A549 (cell line): Measurements from ENCODE around the gene MPL. TPM values are rescaled to one million over a fixed set of nuclear protein-coding genes. Genes with fewer than 3 reads are reported as not detected.

ENCODE experiments used
- ATAC-seq, 2 experiments: fragments of 200-7000 bp in 1 of 2; fragments of >200 bp in 1 of 2; cut with Nextera tagmentation in 1 of 2; cut with Tn5 transposase in 1 of 2; 3 replicates each; pipeline versions ENCODE4 v1.8.0 to v1.9.1; 2018 to 2020; ENCODE audit warnings: mild to moderate bottlenecking in 1 of 2, moderate library complexity in 1 of 2
- CTCF ChIA-PET: fragments of 300-600 bp; sonication (Branson Sonifier 250); formaldehyde crosslinking; extraction: SDS; loops from one replicate; lab custom pipeline; 2021; ENCODE audit warnings: antibody characterized with exemption, inconsistent platforms; lab: Yijun Ruan, JAX
- POLR2A ChIA-PET: fragments of 350-600 bp; formaldehyde crosslinking; extraction: SDS; loops from one replicate; lab custom pipeline; 2021; ENCODE audit warnings: antibody characterized with exemption, inconsistent platforms; lab: Yijun Ruan, JAX
- DNase-seq, 2 experiments: peaks; one replicate each; pipeline versions ENCODE4 v3.0.0 to v3.0.0-alpha.2; 2011 to 2016; ENCODE audit warnings: low read depth in 1 of 2, low spot score in 1 of 2
- FAIRE-seq: peaks from 2 replicates; lab custom pipeline; 2011; peaks lifted over from hg19 to GRCh38; lab: Jason Lieb, UNC
- H3K27ac ChIP-seq, 2 experiments: fragments of >200 bp; sonication (Bioruptor Twin); formaldehyde crosslinking; 3 replicates each; pipeline ENCODE4 v1.5.1; 2016 to 2017
- H3K4me1 ChIP-seq: fragments of >200 bp; sonication (Bioruptor Twin); formaldehyde crosslinking; 3 replicates; pipeline ENCODE4 v1.6.1; 2016
- H3K4me2 ChIP-seq: fragments of >200 bp; sonication (Bioruptor Twin); formaldehyde crosslinking; 3 replicates; pipeline ENCODE4 v1.6.1; 2016
- H3K4me3 ChIP-seq: fragments of >200 bp; sonication (Bioruptor Twin); formaldehyde crosslinking; 3 replicates; pipeline ENCODE4 v1.5.1; 2016
- H3K9me3 ChIP-seq: fragments of >200 bp; sonication (Bioruptor Twin); formaldehyde crosslinking; 3 replicates; pipeline ENCODE4 v1.6.1; 2016
- BHLHE40 ChIP-seq: IDR thresholded peaks from 2 replicates; pipeline ENCODE4 v1.6.1; 2012; ENCODE audit warnings: low read depth, low read length, inconsistent platforms
- CBX2 ChIP-seq: fragments of 200-600 bp; sonication (generic); IDR thresholded peaks from 2 replicates; pipeline ENCODE4 v1.6.1; 2016; ENCODE audit warnings: low read depth, mild to moderate bottlenecking, borderline replicate concordance
- CHD2 ChIP-seq: fragments of 150-350 bp; IDR thresholded peaks from 2 replicates; pipeline ENCODE4 v1.6.1; 2014; ENCODE audit warnings: low read length; ENCODE audit not compliant: partially characterized antibody
- CHD4 ChIP-seq: fragments of 200-600 bp; sonication (generic); IDR thresholded peaks from 2 replicates; pipeline ENCODE4 v1.6.1; 2016; ENCODE audit warnings: antibody characterized with exemption, mild to moderate bottlenecking, borderline replicate concordance
- E2F6 ChIP-seq: IDR thresholded peaks from 2 replicates; pipeline ENCODE4 v1.6.1; 2012; ENCODE audit warnings: low read depth, borderline replicate concordance
- EHF ChIP-seq: fragments of 250-450 bp; sonication (Bioruptor Pico); IDR thresholded peaks from 2 replicates; pipeline ENCODE4 v1.5.0; 2020; ENCODE audit warnings: mild to moderate bottlenecking
- EHMT2 ChIP-seq: fragments of 200-600 bp; sonication (generic); IDR thresholded peaks from 2 replicates; pipeline ENCODE4 v1.6.1; 2016; ENCODE audit warnings: antibody characterized with exemption, low read depth, mild to moderate bottlenecking, moderate library complexity
- ELK1 ChIP-seq: fragments of 150-350 bp; IDR thresholded peaks from 2 replicates; pipeline ENCODE4 v1.6.1; 2014; ENCODE audit warnings: low read depth, mild to moderate bottlenecking, low read length
- GATA3 ChIP-seq: IDR thresholded peaks from 2 replicates; pipeline ENCODE4 v1.6.1; 2012; ENCODE audit warnings: borderline replicate concordance
- HES2 ChIP-seq: fragments of >200 bp; sonication (Bioruptor Twin); formaldehyde crosslinking; IDR thresholded peaks from 2 replicates; pipeline ENCODE4 v1.6.1; 2016
- HOXA7 ChIP-seq: fragments of 250-450 bp; sonication (Bioruptor Pico); IDR thresholded peaks from 2 replicates; pipeline ENCODE4 v1.5.0; 2020; ENCODE audit warnings: mild to moderate bottlenecking, moderate library complexity
- HOXB13 ChIP-seq: fragments of 250-450 bp; sonication (Bioruptor Pico); IDR thresholded peaks from 2 replicates; pipeline ENCODE4 v1.5.0; 2020; ENCODE audit warnings: low read depth, mild to moderate bottlenecking, moderate library complexity
- JUN ChIP-seq, 2 experiments: fragments of >200 bp; sonication (Bioruptor Twin); formaldehyde crosslinking; IDR thresholded peaks; 2 replicates in 1 of 2; 3 replicates in 1 of 2; pipeline ENCODE4 v1.6.1; 2016 to 2017
- JUNB ChIP-seq: fragments of >200 bp; sonication (Bioruptor Twin); formaldehyde crosslinking; IDR thresholded peaks from 2 replicates; pipeline ENCODE4 v1.6.1; 2016
- KDM1A ChIP-seq: fragments of 200-600 bp; sonication (generic); IDR thresholded peaks from 2 replicates; pipeline ENCODE4 v1.6.1; 2016; ENCODE audit warnings: low read depth, mild to moderate bottlenecking
- MAX ChIP-seq: IDR thresholded peaks from 2 replicates; pipeline ENCODE4 v1.6.1; 2012
- MAZ ChIP-seq: fragments of 150-350 bp; IDR thresholded peaks from 2 replicates; pipeline ENCODE4 v1.6.1; 2014; ENCODE audit warnings: antibody characterized with exemption, low read depth, low read length, borderline replicate concordance
- MYC ChIP-seq: IDR thresholded peaks from 2 replicates; pipeline ENCODE4 v1.6.1; 2012; ENCODE audit warnings: mild to moderate bottlenecking, inconsistent platforms, low read length, improper control_type of control experiment, borderline replicate concordance
- NPAS2 ChIP-seq: fragments of 250-450 bp; sonication (Bioruptor Pico); IDR thresholded peaks from 2 replicates; pipeline ENCODE4 v1.8.0; 2022; ENCODE audit warnings: mild to moderate bottlenecking, moderate library complexity, borderline replicate concordance
- NR3C1 ChIP-seq: fragments of >200 bp; sonication (Bioruptor Twin); formaldehyde crosslinking; IDR thresholded peaks from 3 replicates; pipeline ENCODE4 v1.6.1; 2017
- PBX3 ChIP-seq: IDR thresholded peaks from 2 replicates; pipeline ENCODE4 v1.6.1; 2012
- POLR2A ChIP-seq: IDR thresholded peaks from 2 replicates; pipeline ENCODE4 v1.6.1; 2012; ENCODE audit warnings: mild to moderate bottlenecking, low read length
- POLR2AphosphoS2 ChIP-seq: conservative IDR thresholded peaks from 2 replicates; pipeline ENCODE4 v1.6.1; 2012; ENCODE audit warnings: low read length, improper control_type of control experiment, inconsistent platforms
- RAD21 ChIP-seq, 2 experiments: fragments of >200 bp in 1 of 2; sonication (Bioruptor Twin) in 1 of 2; formaldehyde crosslinking in 1 of 2; IDR thresholded peaks in 1 of 2; conservative IDR thresholded peaks in 1 of 2; 2 replicates in 1 of 2; 3 replicates in 1 of 2; pipeline ENCODE4 v1.6.1; 2012 to 2018; ENCODE audit warnings: inconsistent platforms in 1 of 2
- RARB ChIP-seq: fragments of 250-450 bp; sonication (Bioruptor Pico); IDR thresholded peaks from 2 replicates; pipeline ENCODE4 v1.8.0; 2021; ENCODE audit warnings: mild to moderate bottlenecking, moderate library complexity
- RFX5 ChIP-seq: fragments of 450-650 bp; IDR thresholded peaks from 2 replicates; pipeline ENCODE4 v1.7.1; 2014; ENCODE audit warnings: antibody characterized with exemption, mild to moderate bottlenecking, moderate library complexity
- RNF2 ChIP-seq: fragments of 200-600 bp; sonication (generic); IDR thresholded peaks from 2 replicates; pipeline ENCODE4 v1.6.1; 2016; ENCODE audit warnings: low read depth, mild to moderate bottlenecking, antibody characterized with exemption, moderate library complexity, borderline replicate concordance
- TFCP2L1 ChIP-seq: fragments of 250-450 bp; sonication (Bioruptor Pico); IDR thresholded peaks from 2 replicates; pipeline ENCODE4 v1.5.0; 2021; ENCODE audit warnings: mild to moderate bottlenecking
- TP53 ChIP-seq: fragments of 250-450 bp; sonication (Bioruptor Pico); IDR thresholded peaks from 2 replicates; pipeline ENCODE4 v1.5.0; 2021; ENCODE audit warnings: mild to moderate bottlenecking, moderate library complexity
- ZC3H11A ChIP-seq: fragments of 450-650 bp; IDR thresholded peaks from 2 replicates; pipeline ENCODE4 v1.6.1; 2014; ENCODE audit warnings: antibody characterized with exemption, mild to moderate bottlenecking
- ZFP36 ChIP-seq: fragments of 450-650 bp; IDR thresholded peaks from 2 replicates; pipeline ENCODE4 v1.6.1; 2014; ENCODE audit warnings: borderline replicate concordance; ENCODE audit not compliant: partially characterized antibody
- ZNF302 ChIP-seq: fragments of 250-450 bp; sonication (Bioruptor Pico); IDR thresholded peaks from 2 replicates; pipeline ENCODE4 v1.9.0; 2021; ENCODE audit warnings: inconsistent platforms, mild to moderate bottlenecking, moderate library complexity
- ZSCAN20 ChIP-seq: fragments of 250-450 bp; sonication (Bioruptor Pico); IDR thresholded peaks from 2 replicates; pipeline ENCODE4 v1.8.0; 2022; ENCODE audit warnings: mild to moderate bottlenecking, moderate library complexity
- WGBS: methylation state at CpG from one replicate; pipeline ENCODE4 v1.1.6; 2017; ENCODE audit errors: missing lambda C conversion rate; 5-methylcytosine and 5-hydroxymethylcytosine counted together
- polyA plus RNA-seq, 4 experiments: library from polyadenylated mRNA; depleted of rRNA in 3 of 4; stranded (reverse); fragments of >200 nt; fragmentation: RNase III in 1 of 4; extraction: RNeasy Plus Mini Kit Qiagen cat#74134 plus additional on column Dnase treatment in 1 of 4; gene quantifications; 2 replicates in 3 of 4; 3 replicates in 1 of 4; pipeline ENCODE4 v1.2.3, GENCODE V29; 2011 to 2017

MPL gene
- polyA plus RNA-seq, 2 of the 4 experiments (the other 2 are of a cell fraction) = not detected

- DNase-seq = peak in 1 of 2 experiments; percentile 40
- WGBS = 38% methylated on average over 8 of the region's 22 CpGs
- peak overlapping the region; percentile 96 to 99 for H3K27ac ChIP-seq
- POLR2A ChIA-PET = interaction anchor here (0.9 to 1.9 kb wide), 8 partner anchors 10 to 411 kb away, joined by 3 to 18 read pairs (median 4); partner anchors contain the start of genes CDC20 and ELOVL1
- TF ChIP-seq E2F6 (no peak), HOXB13 (CRISPR knock-in tag) (peak; percentile 66; the same call in 1 of the 2 replicates)
- TF ChIP-seq, all 56 proteins: peak for 1
- CTCF ChIA-PET = no interaction called here
- peak; percentile 40 to 55; a peak in 5 of 6 replicates for ATAC-seq
- H3K9me3 ChIP-seq = no peaks in the 10 kb centered on the region
- peaks cover 9% of the 10 kb centered on the region; the same call in 2 of the 3 replicates for H3K4me1 ChIP-seq
- H3K4me3 ChIP-seq = peak overlapping the region; percentile 70
- no peak for FAIRE-seq
- H3K4me2 ChIP-seq = peak overlapping the region; percentile 82
Measured at GRCh38 chr1:43348343-43348808, 10.8 kb downstream of the MPL start.

- peak; percentile 79 to 89 for DNase-seq
- no peak for FAIRE-seq
- POLR2A ChIA-PET = interaction anchor here (0.9 to 1.9 kb wide), 8 partner anchors 9 to 411 kb away, joined by 3 to 18 read pairs (median 4); partner anchors contain the start of genes CDC20 and ELOVL1
- TF ChIP-seq EHMT2 = no peak
- TF ChIP-seq TFCP2L1 (CRISPR knock-in tag) = no peak
- TF ChIP-seq ZNF302 = no peak
- TF ChIP-seq ELK1 = no peak
- TF ChIP-seq CBX2 = no peak
- TF ChIP-seq POLR2AphosphoS2 = no peak
- TF ChIP-seq JUN (IDR thresholded peaks at IDR 0.05) = peak in 1 of 2 experiments; percentile 75; a peak in 4 of 5 replicates
- no peak for TF ChIP-seq NR3C1
- TF ChIP-seq ZFP36 = no peak
- no peak for TF ChIP-seq CHD4
- TF ChIP-seq TP53 = no peak
- no peak for TF ChIP-seq ZC3H11A
- no peak for TF ChIP-seq HOXA7 (CRISPR knock-in tag)
- TF ChIP-seq JUNB = no peak
- no peak for TF ChIP-seq HES2
- TF ChIP-seq RAD21 (conservative IDR thresholded peaks at IDR 0.05 in 1 of 2, IDR thresholded peaks at IDR 0.05 in 1 of 2) = no peak
- TF ChIP-seq HOXB13 (CRISPR knock-in tag) = no peak
- TF ChIP-seq POLR2A = peak; percentile 70
- TF ChIP-seq MAX = peak; percentile 79
- no peak for TF ChIP-seq NPAS2 (CRISPR knock-in tag)
- TF ChIP-seq MAZ = 0 out of 2 replicates have a peak, but pooled peaks have one; percentile 5
- 0 out of 2 replicates have a peak, but pooled peaks have one; percentile 58 for TF ChIP-seq MYC
- 0 out of 2 replicates have a peak, but pooled peaks have one; percentile 27 for TF ChIP-seq RFX5
- TF ChIP-seq ZSCAN20 (CRISPR knock-in tag) = no peak
- TF ChIP-seq KDM1A = no peak
- TF ChIP-seq RARB (CRISPR knock-in tag) = no peak
- no peak for TF ChIP-seq PBX3
- no peak for TF ChIP-seq GATA3
- no peak for TF ChIP-seq CHD2
- peak; percentile 82 for TF ChIP-seq E2F6
- TF ChIP-seq EHF (CRISPR knock-in tag) = no peak
- TF ChIP-seq BHLHE40 = no peak
- TF ChIP-seq RNF2 = no peak
Measured at GRCh38 chr1:43348809-43349593, 11.4 kb downstream of the MPL start.

More at GRCh38 chr1:43348809-43349593, 11.4 kb downstream of the MPL start:
- peaks cover 9% of the 10 kb centered on the region; the same call in 2 of the 3 replicates for H3K4me1 ChIP-seq
- no peaks in the 10 kb centered on the region for H3K9me3 ChIP-seq
- 0% methylated on average over 12 of the region's 72 CpGs for WGBS
- H3K4me3 ChIP-seq = peak overlapping the region; percentile 70
- CTCF ChIA-PET = no interaction called here
- H3K27ac ChIP-seq = peak overlapping the region; percentile 96 to 99
- peak; percentile 93 for ATAC-seq
- peak overlapping the region; percentile 82 for H3K4me2 ChIP-seq
